Measurements from ENCODE around the gene NMRAL1. TPM values are rescaled to one million over a fixed set of nuclear protein-coding genes. Genes with fewer than 3 reads are reported as not detected.

Gene NMRAL1
- total and polyA plus RNA-seq, 10 of the 15 experiments (the other 5 are each of a cell fraction or from before 2014, with no cell fraction given): 4.8 to 102 (median 62.5) TPM

- TF ChIP-seq, protein P1, sequence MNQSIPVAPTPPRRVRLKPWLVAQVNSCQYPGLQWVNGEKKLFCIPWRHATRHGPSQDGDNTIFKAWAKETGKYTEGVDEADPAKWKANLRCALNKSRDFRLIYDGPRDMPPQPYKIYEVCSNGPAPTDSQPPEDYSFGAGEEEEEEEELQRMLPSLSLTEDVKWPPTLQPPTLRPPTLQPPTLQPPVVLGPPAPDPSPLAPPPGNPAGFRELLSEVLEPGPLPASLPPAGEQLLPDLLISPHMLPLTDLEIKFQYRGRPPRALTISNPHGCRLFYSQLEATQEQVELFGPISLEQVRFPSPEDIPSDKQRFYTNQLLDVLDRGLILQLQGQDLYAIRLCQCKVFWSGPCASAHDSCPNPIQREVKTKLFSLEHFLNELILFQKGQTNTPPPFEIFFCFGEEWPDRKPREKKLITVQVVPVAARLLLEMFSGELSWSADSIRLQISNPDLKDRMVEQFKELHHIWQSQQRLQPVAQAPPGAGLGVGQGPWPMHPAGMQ (IDR thresholded peaks at IDR 0.05; ENCODE audit: borderline replicate concordance): no peak
- TF ChIP-seq PML (IDR thresholded peaks at IDR 0.05; ENCODE audit: low read length) (peak; percentile 93), YY1 (IDR thresholded peaks at IDR 0.05; ENCODE audit: low read depth, low read length) (peak; percentile 99), ZBTB40 (IDR thresholded peaks at IDR 0.05; ENCODE audit: borderline replicate concordance) (peak; percentile 74; the same call in 1 of the 2 replicates), SRF (IDR thresholded peaks at IDR 0.05; ENCODE audit: low read depth in 2 of 2, low read length in 2 of 2) (no peak), TCF7 (IDR thresholded peaks at IDR 0.05; ENCODE audit: borderline replicate concordance) (no peak), CBX3 (IDR thresholded peaks at IDR 0.05; ENCODE audit: borderline replicate concordance, low read depth) (no peak), TBL1XR1 (IDR thresholded peaks at IDR 0.05; ENCODE audit: low read depth, low read length) (no peak), NFIC (IDR thresholded peaks at IDR 0.05; ENCODE audit: low read depth, low read length) (no peak), USF1 (IDR thresholded peaks at IDR 0.05; ENCODE audit: borderline replicate concordance, extremely low read length, insufficient read depth, low read depth, low read length) (no peak), SP1 (IDR thresholded peaks at IDR 0.05; ENCODE audit: low read depth, low read length) (peak; percentile 17), EZH2 (IDR thresholded peaks at IDR 0.05; ENCODE audit: borderline replicate concordance, control insufficient read depth, low read depth, low read length) (no peak), YBX1 (IDR thresholded peaks at IDR 0.05) (no peak), POLR2A (IDR thresholded peaks at IDR 0.05; ENCODE audit: low read depth, low read length) (peak; percentile 98), MYB (IDR thresholded peaks at IDR 0.05; ENCODE audit: borderline replicate concordance, low read depth, low read length) (no peak), SUPT20H (IDR thresholded peaks at IDR 0.05; ENCODE audit: borderline replicate concordance, control insufficient read depth, low read depth, low read length) (no peak), NR2C2 (IDR thresholded peaks at IDR 0.05; ENCODE audit: borderline replicate concordance, control insufficient read depth, insufficient read length, low read depth) (no peak)
- TF ChIP-seq, protein P2, sequence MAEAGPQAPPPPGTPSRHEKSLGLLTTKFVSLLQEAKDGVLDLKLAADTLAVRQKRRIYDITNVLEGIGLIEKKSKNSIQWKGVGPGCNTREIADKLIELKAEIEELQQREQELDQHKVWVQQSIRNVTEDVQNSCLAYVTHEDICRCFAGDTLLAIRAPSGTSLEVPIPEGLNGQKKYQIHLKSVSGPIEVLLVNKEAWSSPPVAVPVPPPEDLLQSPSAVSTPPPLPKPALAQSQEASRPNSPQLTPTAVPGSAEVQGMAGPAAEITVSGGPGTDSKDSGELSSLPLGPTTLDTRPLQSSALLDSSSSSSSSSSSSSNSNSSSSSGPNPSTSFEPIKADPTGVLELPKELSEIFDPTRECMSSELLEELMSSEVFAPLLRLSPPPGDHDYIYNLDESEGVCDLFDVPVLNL (IDR thresholded peaks at IDR 0.05; ENCODE audit: low read depth, low read length): 0 out of 2 replicates have a peak, but pooled peaks have one; percentile 43
- TF ChIP-seq, protein P3, sequence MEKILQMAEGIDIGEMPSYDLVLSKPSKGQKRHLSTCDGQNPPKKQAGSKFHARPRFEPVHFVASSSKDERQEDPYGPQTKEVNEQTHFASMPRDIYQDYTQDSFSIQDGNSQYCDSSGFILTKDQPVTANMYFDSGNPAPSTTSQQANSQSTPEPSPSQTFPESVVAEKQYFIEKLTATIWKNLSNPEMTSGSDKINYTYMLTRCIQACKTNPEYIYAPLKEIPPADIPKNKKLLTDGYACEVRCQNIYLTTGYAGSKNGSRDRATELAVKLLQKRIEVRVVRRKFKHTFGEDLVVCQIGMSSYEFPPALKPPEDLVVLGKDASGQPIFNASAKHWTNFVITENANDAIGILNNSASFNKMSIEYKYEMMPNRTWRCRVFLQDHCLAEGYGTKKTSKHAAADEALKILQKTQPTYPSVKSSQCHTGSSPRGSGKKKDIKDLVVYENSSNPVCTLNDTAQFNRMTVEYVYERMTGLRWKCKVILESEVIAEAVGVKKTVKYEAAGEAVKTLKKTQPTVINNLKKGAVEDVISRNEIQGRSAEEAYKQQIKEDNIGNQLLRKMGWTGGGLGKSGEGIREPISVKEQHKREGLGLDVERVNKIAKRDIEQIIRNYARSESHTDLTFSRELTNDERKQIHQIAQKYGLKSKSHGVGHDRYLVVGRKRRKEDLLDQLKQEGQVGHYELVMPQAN (conservative IDR thresholded peaks at IDR 0.05): no peak; the same call in 1 of the 2 replicates
These were observed 48.9 kb downstream of the NMRAL1 start, which contains the start of gene DNAJA3 (continued) for GRCh38 chr16:4425378-4426020.

Data from GM12878 (cell line).